Uterus (tissue), 4 donors: Measurements from ENCODE around the gene SLC39A6. TPM values are rescaled to one million over a fixed set of nuclear protein-coding genes. Genes with fewer than 3 reads are reported as not detected.

Experiments used
- DNase-seq, 2 donors: peaks; one replicate each; pipeline ENCODE4 v3.0.0-alpha.2; 2019 to 2020
- H3K27ac ChIP-seq, 2 donors: fragments of 200-600 bp; sonication (generic); 1 replicate in 1 of 2; 2 replicates in 1 of 2; pipeline ENCODE4 v1.5.1; 2016 to 2018
- H3K27me3 ChIP-seq, 2 donors: fragments of 200-600 bp; sonication (generic); one replicate each; pipeline ENCODE4 v1.5.1; 2018 to 2019; ENCODE audit warnings: control low read depth in 1 of 2
- H3K36me3 ChIP-seq, 2 donors: fragments of 200-600 bp; sonication (generic); one replicate each; pipeline ENCODE4 v1.5.1; 2019; ENCODE audit warnings: control low read depth in 1 of 2
- H3K4me1 ChIP-seq, 2 donors: fragments of 200-600 bp; sonication (generic); one replicate each; pipeline ENCODE4 v1.5.1; 2018 to 2019; ENCODE audit warnings: control low read depth in 1 of 2
- H3K4me3 ChIP-seq, 2 donors: fragments of 200-600 bp; sonication (generic); 1 replicate in 1 of 2; 2 replicates in 1 of 2; pipeline ENCODE4 v1.5.1; 2018 to 2019; ENCODE audit warnings: mild to moderate bottlenecking in 1 of 2
- H3K9me3 ChIP-seq, 2 donors: fragments of 200-600 bp; sonication (generic); one replicate each; pipeline ENCODE4 v1.5.1; 2019; ENCODE audit warnings: control low read depth in 1 of 2
- POLR2A ChIP-seq, 2 donors: fragments of 450-650 bp; IDR thresholded peaks; one replicate each; pipeline ENCODE4 v1.6.1; 2016; ENCODE audit warnings: antibody characterized with exemption in 2 of 2, mild to moderate bottlenecking in 1 of 2, moderate library complexity in 1 of 2
- intact Hi-C: fragments of 100-400 bp; cut with DNase I; formaldehyde crosslinking; loops from one replicate; pipeline ENCODE4 v1.15.1; 2023; ENCODE audit warnings: low total_unique reads
- total RNA-seq, 4 donors: library from RNA; depleted of rRNA in 3 of 4; stranded (reverse); fragments of >200 nt in 3 of 4; gene quantifications; one replicate each; pipeline versions ENCODE4 v1.1.0 to v1.2.4, GENCODE V29; 2014 to 2023
- TF ChIP-seq, protein P1 (sequence below), 4 experiments: fragments of 200-600 bp in 2 of 4; fragments of 450-650 bp in 2 of 4; sonication (generic) in 2 of 4; IDR thresholded peaks; one replicate each; pipeline ENCODE4 v1.5.1; 2016 to 2019; ENCODE audit warnings: antibody characterized with exemption in 4 of 4, mild to moderate bottlenecking in 2 of 4, moderate library complexity in 1 of 4
- donor health status: DM: yes; HTN: yes; CAD: no.

Gene SLC39A6, protein sequence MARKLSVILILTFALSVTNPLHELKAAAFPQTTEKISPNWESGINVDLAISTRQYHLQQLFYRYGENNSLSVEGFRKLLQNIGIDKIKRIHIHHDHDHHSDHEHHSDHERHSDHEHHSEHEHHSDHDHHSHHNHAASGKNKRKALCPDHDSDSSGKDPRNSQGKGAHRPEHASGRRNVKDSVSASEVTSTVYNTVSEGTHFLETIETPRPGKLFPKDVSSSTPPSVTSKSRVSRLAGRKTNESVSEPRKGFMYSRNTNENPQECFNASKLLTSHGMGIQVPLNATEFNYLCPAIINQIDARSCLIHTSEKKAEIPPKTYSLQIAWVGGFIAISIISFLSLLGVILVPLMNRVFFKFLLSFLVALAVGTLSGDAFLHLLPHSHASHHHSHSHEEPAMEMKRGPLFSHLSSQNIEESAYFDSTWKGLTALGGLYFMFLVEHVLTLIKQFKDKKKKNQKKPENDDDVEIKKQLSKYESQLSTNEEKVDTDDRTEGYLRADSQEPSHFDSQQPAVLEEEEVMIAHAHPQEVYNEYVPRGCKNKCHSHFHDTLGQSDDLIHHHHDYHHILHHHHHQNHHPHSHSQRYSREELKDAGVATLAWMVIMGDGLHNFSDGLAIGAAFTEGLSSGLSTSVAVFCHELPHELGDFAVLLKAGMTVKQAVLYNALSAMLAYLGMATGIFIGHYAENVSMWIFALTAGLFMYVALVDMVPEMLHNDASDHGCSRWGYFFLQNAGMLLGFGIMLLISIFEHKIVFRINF
- total RNA-seq, result 10 to 100 TPM in 3 of 4 donors, 1 to 10 TPM in 1; 7.7 to 90.6 (median 31.1) TPM

DNA sequence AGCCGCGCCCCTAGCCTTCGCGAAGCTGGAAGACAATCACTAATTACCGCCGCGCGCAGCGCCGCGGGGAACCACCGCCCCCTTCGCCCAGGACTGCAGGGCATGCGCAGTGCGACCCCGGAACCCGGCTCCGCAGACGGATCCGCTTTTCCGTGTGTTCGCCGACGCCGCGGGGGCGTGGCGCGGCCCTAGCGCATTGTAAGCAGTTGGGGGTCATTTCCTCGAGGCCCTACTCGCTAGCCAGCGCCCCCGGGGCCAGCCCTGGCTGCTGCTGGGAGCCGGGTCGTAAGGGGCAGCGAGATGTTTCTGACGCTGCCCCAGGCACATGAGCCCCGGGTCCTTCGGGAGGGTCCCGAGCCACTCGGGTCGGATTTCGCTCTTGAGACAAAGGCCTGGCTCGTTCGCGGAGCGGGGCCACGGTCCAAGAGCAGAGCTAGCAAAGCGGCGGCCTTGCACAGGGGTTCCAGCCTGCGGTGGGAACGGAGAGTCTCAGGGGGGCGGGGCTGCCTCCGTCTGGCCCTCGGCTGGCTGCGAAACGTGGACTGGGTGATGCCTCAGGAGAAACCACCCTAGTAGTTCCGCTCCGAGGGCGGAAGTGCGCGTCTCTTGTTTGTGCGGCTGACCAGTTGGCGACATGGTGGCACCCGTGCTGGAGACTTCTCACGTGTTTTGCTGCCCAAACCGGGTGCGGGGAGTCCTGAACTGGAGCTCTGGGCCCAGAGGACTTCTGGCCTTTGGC lies at the start of gene SLC39A6, which contains the start of gene ELP2:
SLC39A6 (minus strand) TSS at position 41 of the 739 bp plus-strand sequence. CDS start 2,333 bp downstream, outside the sequence.
ELP2 (plus strand) TSS at position 600 of the 739 bp plus-strand sequence; CDS start at position 635, 35 bp downstream.
- H3K4me3 ChIP-seq, result peak within 1 kb of the TSS; percentile 89 to 97
- H3K9me3 ChIP-seq, result no peaks in the 10 kb centered on the region
- DNase-seq, result peak; percentile 94
- H3K36me3 ChIP-seq, result no peaks in the 10 kb centered on the region
- H3K4me1 ChIP-seq, result peaks cover 0 to 5% of the 10 kb centered on the region in 2 donors
- H3K27me3 ChIP-seq, result no peaks in the 10 kb centered on the region
- intact Hi-C loops, result no loop called here
- TF ChIP-seq, protein P1, sequence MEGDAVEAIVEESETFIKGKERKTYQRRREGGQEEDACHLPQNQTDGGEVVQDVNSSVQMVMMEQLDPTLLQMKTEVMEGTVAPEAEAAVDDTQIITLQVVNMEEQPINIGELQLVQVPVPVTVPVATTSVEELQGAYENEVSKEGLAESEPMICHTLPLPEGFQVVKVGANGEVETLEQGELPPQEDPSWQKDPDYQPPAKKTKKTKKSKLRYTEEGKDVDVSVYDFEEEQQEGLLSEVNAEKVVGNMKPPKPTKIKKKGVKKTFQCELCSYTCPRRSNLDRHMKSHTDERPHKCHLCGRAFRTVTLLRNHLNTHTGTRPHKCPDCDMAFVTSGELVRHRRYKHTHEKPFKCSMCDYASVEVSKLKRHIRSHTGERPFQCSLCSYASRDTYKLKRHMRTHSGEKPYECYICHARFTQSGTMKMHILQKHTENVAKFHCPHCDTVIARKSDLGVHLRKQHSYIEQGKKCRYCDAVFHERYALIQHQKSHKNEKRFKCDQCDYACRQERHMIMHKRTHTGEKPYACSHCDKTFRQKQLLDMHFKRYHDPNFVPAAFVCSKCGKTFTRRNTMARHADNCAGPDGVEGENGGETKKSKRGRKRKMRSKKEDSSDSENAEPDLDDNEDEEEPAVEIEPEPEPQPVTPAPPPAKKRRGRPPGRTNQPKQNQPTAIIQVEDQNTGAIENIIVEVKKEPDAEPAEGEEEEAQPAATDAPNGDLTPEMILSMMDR (IDR thresholded peaks at IDR 0.05), result peak in 1 of 4 experiments; percentile 9
- peak; percentile 31 to 66 for TF ChIP-seq POLR2A (IDR thresholded peaks at IDR 0.05)
- peak within 1 kb of the TSS; percentile 98 to 100 for H3K27ac ChIP-seq

DNA sequence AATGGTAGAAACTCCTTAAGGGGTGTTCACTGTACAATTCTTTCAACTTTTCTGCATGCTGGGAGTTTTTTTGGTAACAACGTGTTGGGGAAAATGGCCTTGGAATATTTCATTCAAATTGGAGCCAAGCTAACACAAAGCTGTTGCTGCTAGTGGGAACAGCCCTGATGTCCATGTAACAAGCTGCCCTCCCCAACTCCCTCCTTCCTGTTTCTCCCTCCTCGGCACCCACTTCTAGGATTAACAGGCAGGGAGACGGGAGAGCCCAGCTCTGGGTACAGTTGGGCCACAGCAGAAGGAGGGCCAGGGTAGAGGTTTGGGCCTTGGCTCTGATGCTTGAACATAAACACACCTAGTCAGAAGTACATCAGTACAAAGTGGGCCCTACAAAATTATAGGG lies 48.8 kb upstream of the SLC39A6 start:
- Histone ChIP-seq H3K9me3 (no peaks in the 10 kb centered on the region), H3K27ac (no peak overlapping the region), H3K4me3 (no peak overlapping the region), H3K4me1 (no peaks in the 10 kb centered on the region), H3K27me3 (no peaks in the 10 kb centered on the region), H3K36me3 (peaks cover 0 to 2% of the 10 kb centered on the region in 2 donors)
- no peak for TF ChIP-seq POLR2A (IDR thresholded peaks at IDR 0.05)
- TF ChIP-seq, protein P1 (IDR thresholded peaks at IDR 0.05), result no peak
- no peak for DNase-seq
- intact Hi-C loops, result no loop called here

DNA sequence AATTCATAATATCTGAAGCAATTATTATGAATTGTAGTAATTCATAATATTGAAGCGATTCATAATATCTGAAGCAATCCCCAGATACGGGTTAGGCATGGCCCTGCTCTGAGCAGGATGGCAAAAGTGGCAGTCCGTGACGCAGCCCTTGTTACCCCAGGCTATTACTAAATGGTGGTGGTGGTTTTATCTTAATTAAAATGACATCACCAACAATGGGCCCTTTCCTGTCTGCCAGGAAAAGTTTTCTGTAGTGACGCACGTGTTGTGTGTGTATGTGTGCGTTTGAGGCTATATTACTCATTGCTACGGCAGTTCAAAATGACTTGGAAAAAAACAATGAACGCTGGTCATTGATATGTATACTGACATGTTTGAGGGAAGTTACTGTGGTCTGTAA lies 47.6 kb upstream of the SLC39A6 start:
- intact Hi-C loops, result no loop called here
- Histone ChIP-seq H3K9me3 (no peaks in the 10 kb centered on the region), H3K27me3 (no peaks in the 10 kb centered on the region), H3K4me3 (no peak overlapping the region), H3K27ac (no peak overlapping the region), H3K36me3 (peaks cover 0 to 2% of the 10 kb centered on the region in 2 donors), H3K4me1 (no peaks in the 10 kb centered on the region)
- no peak for TF ChIP-seq POLR2A (IDR thresholded peaks at IDR 0.05)
- TF ChIP-seq, protein P1 (IDR thresholded peaks at IDR 0.05), result no peak
- no peak for DNase-seq

DNA sequence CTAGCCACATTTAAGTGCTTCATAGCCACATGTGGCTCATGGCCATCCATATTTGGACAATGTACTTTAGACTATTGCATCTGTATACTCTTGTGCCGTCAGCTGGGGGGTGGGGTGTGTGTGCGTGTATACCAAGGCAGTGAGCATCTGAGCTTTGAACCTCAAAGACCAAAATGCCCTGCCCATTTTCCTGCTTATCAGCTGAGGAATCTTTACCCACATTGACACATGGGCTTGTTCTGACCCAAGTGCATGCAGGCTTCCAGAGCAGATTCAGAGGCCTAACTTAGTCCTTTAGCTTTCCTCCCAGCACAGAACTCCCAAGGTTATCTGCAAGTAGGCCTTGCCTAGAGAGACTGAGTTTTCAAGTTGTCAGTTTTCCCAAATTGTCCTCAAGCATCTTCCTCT lies 47.0 kb upstream of the SLC39A6 start:
- H3K36me3 ChIP-seq, result peaks cover 0 to 2% of the 10 kb centered on the region in 2 donors
- H3K4me3 ChIP-seq, result no peak overlapping the region
- no peak for DNase-seq
- no peak for TF ChIP-seq POLR2A (IDR thresholded peaks at IDR 0.05)
- TF ChIP-seq, protein P1 (IDR thresholded peaks at IDR 0.05), result no peak
- no peak overlapping the region for H3K27ac ChIP-seq
- no peaks in the 10 kb centered on the region for H3K4me1 ChIP-seq
- H3K9me3 ChIP-seq, result no peaks in the 10 kb centered on the region
- intact Hi-C loops, result no loop called here
- H3K27me3 ChIP-seq, result no peaks in the 10 kb centered on the region
